PFSK-1 (cell line): ENCODE measurements around the gene IGLON5.

ENCODE experiments used
- FOXP2 ChIP-seq: optimal IDR thresholded peaks from 2 replicates; pipeline ENCODE3; 2011; ENCODE audit warnings: borderline replicate concordance, control low read depth, inconsistent platforms; ENCODE audit not compliant: insufficient read depth; ENCODE audit errors: extremely low read length, extremely low read depth
- POLR2AphosphoS5 ChIP-seq: IDR thresholded peaks from 2 replicates; pipeline ENCODE4 v1.6.1; 2012; ENCODE audit warnings: low read depth, mild to moderate bottlenecking, control low read depth, low read length, moderate library complexity
- SIN3A ChIP-seq: IDR thresholded peaks from 2 replicates; pipeline ENCODE4 v1.6.1; 2012; ENCODE audit warnings: mild to moderate bottlenecking, low read length, moderate library complexity, borderline replicate concordance; ENCODE audit not compliant: insufficient read depth
- TAF1 ChIP-seq: IDR thresholded peaks from 2 replicates; pipeline ENCODE4 v1.6.1; 2012; ENCODE audit warnings: low read length, control low read depth, borderline replicate concordance; ENCODE audit not compliant: insufficient read depth
- TF ChIP-seq, protein P1 (sequence below), 2 experiments: IDR thresholded peaks; 2 replicates each; pipeline versions ENCODE4 v1.6.1 to v1.8.0; 2011 to 2012; ENCODE audit warnings: low read depth in 2 of 2, low read length in 2 of 2, control low read depth in 1 of 2, inconsistent platforms in 1 of 2, mild to moderate bottlenecking in 1 of 2, moderate library complexity in 1 of 2; ENCODE audit not compliant: insufficient read depth in 1 of 2

DNA sequence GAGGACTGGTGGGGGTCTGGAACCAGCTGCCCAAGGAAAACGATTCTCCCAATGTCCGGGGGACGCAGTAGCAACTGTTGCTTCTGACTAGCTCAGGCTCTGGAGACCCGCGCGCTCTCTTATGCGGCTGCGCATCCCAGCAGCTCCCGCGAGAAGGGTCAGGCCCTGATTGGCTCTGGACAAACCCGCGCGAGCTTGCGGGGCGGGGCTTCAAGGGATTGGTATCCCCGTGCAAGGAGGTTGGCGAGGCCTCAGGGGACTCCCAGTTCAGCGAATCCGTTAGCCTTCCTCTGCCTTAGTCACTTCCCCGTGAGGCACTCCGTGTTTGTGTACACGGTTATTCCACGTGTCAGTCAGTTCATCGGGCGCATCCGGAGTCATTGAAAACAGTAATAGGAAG, 40.4 kb upstream of the IGLON5 start:
- TF ChIP-seq POLR2AphosphoS5 (no peak), TAF1 (no peak), SIN3A (no peak), FOXP2 (no peak)
- TF ChIP-seq, protein P1, sequence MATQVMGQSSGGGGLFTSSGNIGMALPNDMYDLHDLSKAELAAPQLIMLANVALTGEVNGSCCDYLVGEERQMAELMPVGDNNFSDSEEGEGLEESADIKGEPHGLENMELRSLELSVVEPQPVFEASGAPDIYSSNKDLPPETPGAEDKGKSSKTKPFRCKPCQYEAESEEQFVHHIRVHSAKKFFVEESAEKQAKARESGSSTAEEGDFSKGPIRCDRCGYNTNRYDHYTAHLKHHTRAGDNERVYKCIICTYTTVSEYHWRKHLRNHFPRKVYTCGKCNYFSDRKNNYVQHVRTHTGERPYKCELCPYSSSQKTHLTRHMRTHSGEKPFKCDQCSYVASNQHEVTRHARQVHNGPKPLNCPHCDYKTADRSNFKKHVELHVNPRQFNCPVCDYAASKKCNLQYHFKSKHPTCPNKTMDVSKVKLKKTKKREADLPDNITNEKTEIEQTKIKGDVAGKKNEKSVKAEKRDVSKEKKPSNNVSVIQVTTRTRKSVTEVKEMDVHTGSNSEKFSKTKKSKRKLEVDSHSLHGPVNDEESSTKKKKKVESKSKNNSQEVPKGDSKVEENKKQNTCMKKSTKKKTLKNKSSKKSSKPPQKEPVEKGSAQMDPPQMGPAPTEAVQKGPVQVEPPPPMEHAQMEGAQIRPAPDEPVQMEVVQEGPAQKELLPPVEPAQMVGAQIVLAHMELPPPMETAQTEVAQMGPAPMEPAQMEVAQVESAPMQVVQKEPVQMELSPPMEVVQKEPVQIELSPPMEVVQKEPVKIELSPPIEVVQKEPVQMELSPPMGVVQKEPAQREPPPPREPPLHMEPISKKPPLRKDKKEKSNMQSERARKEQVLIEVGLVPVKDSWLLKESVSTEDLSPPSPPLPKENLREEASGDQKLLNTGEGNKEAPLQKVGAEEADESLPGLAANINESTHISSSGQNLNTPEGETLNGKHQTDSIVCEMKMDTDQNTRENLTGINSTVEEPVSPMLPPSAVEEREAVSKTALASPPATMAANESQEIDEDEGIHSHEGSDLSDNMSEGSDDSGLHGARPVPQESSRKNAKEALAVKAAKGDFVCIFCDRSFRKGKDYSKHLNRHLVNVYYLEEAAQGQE (IDR thresholded peaks at IDR 0.05; ENCODE audit: insufficient read depth in 1 of 2, low read depth in 2 of 2, low read length in 2 of 2), result no peak
